Suprapubic skin (tissue), 4 donors: ENCODE measurements around the gene BRWD1.

ENCODE experiments used
- CTCF ChIP-seq, 2 donors: fragments of 200-600 bp in 1 of 2; fragments of 450-650 bp in 1 of 2; sonication (generic) in 1 of 2; IDR thresholded peaks; one replicate each; pipeline ENCODE4 v1.5.1; 2016 to 2019; ENCODE audit warnings: antibody characterized with exemption in 2 of 2, mild to moderate bottlenecking in 1 of 2, moderate library complexity in 1 of 2
- EP300 ChIP-seq: sonication (generic); formaldehyde crosslinking; IDR thresholded peaks from one replicate; pipeline ENCODE4 v1.6.1; 2017; ENCODE audit warnings: antibody characterized with exemption
- POLR2A ChIP-seq, 2 donors: fragments of 450-650 bp; IDR thresholded peaks; one replicate each; pipeline ENCODE4 v1.6.1; 2017; ENCODE audit warnings: antibody characterized with exemption in 2 of 2, mild to moderate bottlenecking in 2 of 2, moderate library complexity in 2 of 2
- POLR2AphosphoS5 ChIP-seq, 3 donors: sonication (generic); formaldehyde crosslinking; IDR thresholded peaks; one replicate each; pipeline ENCODE4 v1.6.1; 2017; ENCODE audit warnings: antibody characterized with exemption in 3 of 3

- TF ChIP-seq CTCF (IDR thresholded peaks at IDR 0.05) (no peak), POLR2A (IDR thresholded peaks at IDR 0.05) (no peak), EP300 (no peak), POLR2AphosphoS5 (IDR thresholded peaks at IDR 0.05) (no peak)
Measured at GRCh38 chr21:39281207-39281606, 32.2 kb downstream of the BRWD1 start.
